Activated CD8-positive, alpha-beta T cell treated with anti-CD3 and anti-CD28 coated beads for 36 hours (primary cell): ENCODE measurements around the gene AATK. TPM values are rescaled to one million over a fixed set of nuclear protein-coding genes. Genes with fewer than 3 reads are reported as not detected.

Experiments
- ATAC-seq: fragments of 200-7000 bp; cut with Tn5 transposase; one replicate; pipeline ENCODE4 v1.10.0; 2021; ENCODE audit warnings: mild to moderate bottlenecking, moderate library complexity
- CTCF ChIA-PET: fragments of 350-600 bp; sonication (Branson Sonifier 250); formaldehyde crosslinking; loops from one replicate; lab custom pipeline; 2021; ENCODE audit warnings: antibody characterized with exemption; lab: Charles Lee
- POLR2A ChIA-PET: fragments of 350-600 bp; sonication (Branson Sonifier 250); formaldehyde crosslinking; loops from one replicate; lab custom pipeline; 2021; ENCODE audit warnings: antibody characterized with exemption; lab: Charles Lee
- DNase-seq: peaks from one replicate; pipeline ENCODE4 v3.0.0-alpha.2; 2020
- H3K27ac Mint-ChIP-seq: one replicate; pipeline ENCODE4 v1.8.0; 2021; ENCODE audit warnings: mild to moderate bottlenecking, mixed read lengths
- H3K27me3 Mint-ChIP-seq: one replicate; pipeline ENCODE4 v1.8.0; 2021; ENCODE audit warnings: mixed read lengths
- H3K36me3 Mint-ChIP-seq: one replicate; pipeline ENCODE4 v1.8.0; 2021; ENCODE audit warnings: low read depth, mixed read lengths
- H3K4me1 Mint-ChIP-seq: one replicate; pipeline ENCODE4 v1.8.0; 2021; ENCODE audit warnings: low read depth, mixed read lengths
- H3K4me3 Mint-ChIP-seq: one replicate; pipeline ENCODE4 v1.8.0; 2021; ENCODE audit warnings: mild to moderate bottlenecking, moderate library complexity, mixed read lengths
- H3K9me3 Mint-ChIP-seq: one replicate; pipeline ENCODE4 v1.8.0; 2021; ENCODE audit warnings: mixed read lengths
- intact Hi-C: fragments of 100-400 bp; cut with micrococcal nuclease; formaldehyde crosslinking; loops from one replicate; pipeline ENCODE4 v1.10.0; 2022
- total RNA-seq, 2 experiments: library from RNA; stranded (reverse); gene quantifications; one replicate each; pipeline ENCODE4 v1.2.3, GENCODE V29; 2021
- TF ChIP-seq, protein P1 (sequence below): fragments of 200-600 bp; IDR thresholded peaks from one replicate; pipeline ENCODE4 v1.8.0; 2022; ENCODE audit warnings: antibody characterized with exemption, mild to moderate bottlenecking

AATK gene
- total RNA-seq, 2 experiments from 2014 or later = 0.63 to 0.98 TPM

DNA sequence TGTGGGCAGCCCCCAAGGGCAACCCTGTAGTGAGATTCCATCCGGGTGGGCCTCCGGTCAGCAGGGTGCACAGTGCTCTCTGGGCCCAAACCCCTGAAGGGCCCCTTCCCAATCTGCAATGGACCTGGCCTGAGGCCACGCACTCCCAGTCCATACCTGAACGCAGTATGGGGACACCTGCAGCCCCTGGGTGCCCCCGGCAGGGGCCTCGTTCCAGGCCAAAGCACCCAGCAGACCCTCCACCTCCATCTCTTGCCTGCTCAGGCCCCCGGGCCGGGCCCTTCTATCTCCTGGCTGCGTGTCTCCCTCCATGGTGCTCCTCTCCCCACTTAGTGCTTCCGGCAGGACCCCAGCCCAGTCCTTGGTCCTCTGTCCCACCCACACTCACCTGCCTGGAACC, 17.3 kb upstream of the AATK start:
- Mint-ChIP-seq H3K36me3 (no peaks in the 10 kb centered on the region), H3K27ac (no peak overlapping the region), H3K9me3 (no peaks in the 10 kb centered on the region), H3K4me1 (no peaks in the 10 kb centered on the region), H3K4me3 (no peak overlapping the region), H3K27me3 (no peaks in the 10 kb centered on the region)
- TF ChIP-seq, protein P1, sequence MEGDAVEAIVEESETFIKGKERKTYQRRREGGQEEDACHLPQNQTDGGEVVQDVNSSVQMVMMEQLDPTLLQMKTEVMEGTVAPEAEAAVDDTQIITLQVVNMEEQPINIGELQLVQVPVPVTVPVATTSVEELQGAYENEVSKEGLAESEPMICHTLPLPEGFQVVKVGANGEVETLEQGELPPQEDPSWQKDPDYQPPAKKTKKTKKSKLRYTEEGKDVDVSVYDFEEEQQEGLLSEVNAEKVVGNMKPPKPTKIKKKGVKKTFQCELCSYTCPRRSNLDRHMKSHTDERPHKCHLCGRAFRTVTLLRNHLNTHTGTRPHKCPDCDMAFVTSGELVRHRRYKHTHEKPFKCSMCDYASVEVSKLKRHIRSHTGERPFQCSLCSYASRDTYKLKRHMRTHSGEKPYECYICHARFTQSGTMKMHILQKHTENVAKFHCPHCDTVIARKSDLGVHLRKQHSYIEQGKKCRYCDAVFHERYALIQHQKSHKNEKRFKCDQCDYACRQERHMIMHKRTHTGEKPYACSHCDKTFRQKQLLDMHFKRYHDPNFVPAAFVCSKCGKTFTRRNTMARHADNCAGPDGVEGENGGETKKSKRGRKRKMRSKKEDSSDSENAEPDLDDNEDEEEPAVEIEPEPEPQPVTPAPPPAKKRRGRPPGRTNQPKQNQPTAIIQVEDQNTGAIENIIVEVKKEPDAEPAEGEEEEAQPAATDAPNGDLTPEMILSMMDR = no peak
- POLR2A ChIA-PET = no interaction called here
- intact Hi-C loops = no loop called here
- DNase-seq = no peak
- CTCF ChIA-PET = no interaction called here
- ATAC-seq = no peak

DNA sequence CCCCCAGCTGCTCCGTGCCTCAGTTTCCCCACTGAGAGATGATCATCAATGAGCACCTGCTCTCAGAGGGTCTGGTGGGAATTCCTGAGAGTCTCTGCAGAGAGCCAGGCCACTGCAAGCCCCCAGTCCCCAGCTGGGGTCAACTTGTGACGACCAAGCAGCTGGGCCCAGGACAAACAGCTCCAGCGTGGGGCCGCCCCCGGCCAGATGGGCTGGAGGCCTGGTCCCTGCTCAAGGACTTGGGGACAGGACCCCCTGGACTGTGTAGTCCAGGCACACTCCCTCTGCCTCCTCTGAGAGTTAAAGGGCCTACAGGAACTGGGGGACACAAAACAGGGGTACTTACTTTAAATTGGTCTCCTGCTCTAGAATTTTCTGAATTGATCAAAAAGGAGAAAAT, 16.6 kb upstream of the AATK start:
- intact Hi-C loops = no loop called here
- H3K4me1 Mint-ChIP-seq = no peaks in the 10 kb centered on the region
- DNase-seq (no peak), ATAC-seq (no peak)
- H3K9me3 Mint-ChIP-seq = no peaks in the 10 kb centered on the region
- TF ChIP-seq, protein P1 = no peak
- H3K27ac Mint-ChIP-seq = no peak overlapping the region
- no peaks in the 10 kb centered on the region for H3K27me3 Mint-ChIP-seq
- no peak overlapping the region for H3K4me3 Mint-ChIP-seq
- ChIA-PET CTCF (no interaction called here), POLR2A (no interaction called here)
- H3K36me3 Mint-ChIP-seq = no peaks in the 10 kb centered on the region

DNA sequence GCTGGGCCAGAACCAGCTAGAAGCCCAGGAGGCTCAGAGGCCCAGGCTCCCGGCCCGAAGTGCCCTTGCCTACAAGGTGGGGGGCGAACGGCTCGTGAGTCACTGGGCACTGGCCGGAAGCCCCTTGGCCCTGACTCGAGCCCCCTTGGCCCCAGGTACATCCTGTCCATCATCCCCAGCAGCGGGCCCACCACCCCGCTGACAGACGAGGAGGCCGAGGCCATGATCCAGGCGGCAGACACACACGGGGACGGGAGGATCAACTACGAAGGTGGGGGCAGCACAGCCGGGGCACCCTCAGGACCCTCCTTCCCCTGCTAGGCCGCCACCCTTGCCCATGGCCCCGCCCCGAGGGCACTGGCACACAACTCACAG, 15.8 kb upstream of the AATK start:
- Mint-ChIP-seq H3K9me3 (no peaks in the 10 kb centered on the region), H3K27me3 (no peaks in the 10 kb centered on the region), H3K4me3 (no peak overlapping the region), H3K4me1 (no peaks in the 10 kb centered on the region), H3K27ac (no peak overlapping the region), H3K36me3 (no peaks in the 10 kb centered on the region)
- TF ChIP-seq, protein P1 = no peak
- ChIA-PET POLR2A (no interaction called here), CTCF (no interaction called here)
- DNase-seq (no peak), ATAC-seq (no peak)
- intact Hi-C loops = no loop called here

DNA sequence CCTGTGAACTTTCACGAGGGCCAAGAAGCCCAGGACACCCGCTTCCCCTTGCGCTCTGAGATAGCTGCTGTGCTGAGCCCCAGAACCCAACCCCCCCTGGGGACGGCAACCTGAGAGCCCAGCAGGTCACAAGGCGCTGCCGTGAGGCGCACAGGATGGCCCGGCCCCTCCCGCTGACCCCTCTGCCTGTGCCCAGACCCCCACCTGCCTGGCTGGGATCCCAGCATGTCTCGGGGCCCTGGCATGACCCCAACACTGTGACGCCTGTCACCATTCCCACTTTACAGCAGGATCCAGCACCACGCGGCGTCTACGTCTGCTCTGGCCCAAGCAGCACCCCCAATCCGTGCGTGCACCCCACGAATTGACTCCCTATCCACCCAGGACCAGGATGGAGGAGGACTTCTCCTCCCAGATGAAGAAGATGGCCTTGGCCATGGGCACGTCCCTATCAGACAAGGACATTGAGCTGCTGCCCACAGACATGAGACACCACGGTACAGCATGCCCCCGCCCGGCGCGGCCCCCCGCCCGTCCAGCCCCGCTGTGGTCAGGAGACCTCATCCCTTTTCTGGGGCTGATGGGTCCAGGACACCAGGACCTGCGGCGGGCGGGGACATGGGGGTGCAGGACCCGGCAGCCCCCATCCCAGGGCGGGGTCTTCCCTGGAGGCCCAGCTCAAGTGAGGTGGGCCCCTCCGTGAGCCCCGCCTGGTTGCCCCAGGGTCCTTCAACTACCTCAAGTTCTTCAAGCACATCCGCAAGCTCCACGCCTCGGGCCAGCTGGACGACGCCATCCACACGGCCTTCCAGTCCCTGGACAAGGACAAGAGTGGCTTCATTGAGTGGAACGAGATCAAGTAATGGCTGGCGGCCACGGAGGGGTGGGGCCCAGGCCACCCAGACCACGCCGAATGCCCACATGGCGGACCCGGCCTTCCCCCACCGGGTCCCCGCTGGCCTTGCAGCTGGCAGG, 15.1 kb upstream of the AATK start:
- TF ChIP-seq, protein P1 = no peak
- H3K36me3 Mint-ChIP-seq = no peaks in the 10 kb centered on the region
- no peaks in the 10 kb centered on the region for H3K27me3 Mint-ChIP-seq
- no peaks in the 10 kb centered on the region for H3K9me3 Mint-ChIP-seq
- H3K4me3 Mint-ChIP-seq = no peak overlapping the region
- H3K27ac Mint-ChIP-seq = no peak overlapping the region
- no peaks in the 10 kb centered on the region for H3K4me1 Mint-ChIP-seq
- intact Hi-C loops = no loop called here
- POLR2A ChIA-PET = interaction anchor here (0.6 kb wide), 1 partner anchor 130 kb away, joined by 3 read pairs; no protein-coding TSS in a partner anchor
- CTCF ChIA-PET = no interaction called here
- ATAC-seq = no peak
- DNase-seq = no peak

DNA sequence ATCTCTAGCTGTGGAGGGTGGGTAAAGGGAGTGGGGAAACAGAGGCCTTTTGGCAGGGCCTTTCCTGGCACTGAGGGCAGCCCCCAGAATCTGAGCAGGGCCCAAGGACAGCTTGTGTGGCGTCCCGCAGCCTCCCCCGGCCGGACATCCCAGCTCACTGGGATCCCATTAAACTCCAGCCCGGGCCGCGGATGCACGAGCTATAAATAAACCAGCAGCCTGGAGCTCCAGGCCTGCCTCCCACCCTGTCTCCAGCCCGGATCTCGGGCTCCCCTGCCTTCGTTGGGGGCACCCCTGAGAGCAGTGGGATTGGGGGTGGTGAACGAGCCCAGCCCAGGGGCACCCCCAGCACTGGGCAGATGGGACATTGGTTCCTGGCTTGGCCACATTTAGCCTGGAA, 13.8 kb upstream of the AATK start:
- ATAC-seq (no peak), DNase-seq (no peak)
- Mint-ChIP-seq H3K27me3 (no peaks in the 10 kb centered on the region), H3K4me1 (no peaks in the 10 kb centered on the region), H3K4me3 (no peak overlapping the region), H3K9me3 (no peaks in the 10 kb centered on the region), H3K27ac (no peak overlapping the region), H3K36me3 (no peaks in the 10 kb centered on the region)
- ChIA-PET POLR2A (no interaction called here), CTCF (no interaction called here)
- TF ChIP-seq, protein P1 = no peak
- intact Hi-C loops = no loop called here
